ENCODE measurements around the gene PRXL2A. TPM values are rescaled to one million over a fixed set of nuclear protein-coding genes. Genes with fewer than 3 reads are reported as not detected.

The PRXL2A gene
- total RNA-seq, 1 donor from 2014 or later: 29.9 TPM

DNA sequence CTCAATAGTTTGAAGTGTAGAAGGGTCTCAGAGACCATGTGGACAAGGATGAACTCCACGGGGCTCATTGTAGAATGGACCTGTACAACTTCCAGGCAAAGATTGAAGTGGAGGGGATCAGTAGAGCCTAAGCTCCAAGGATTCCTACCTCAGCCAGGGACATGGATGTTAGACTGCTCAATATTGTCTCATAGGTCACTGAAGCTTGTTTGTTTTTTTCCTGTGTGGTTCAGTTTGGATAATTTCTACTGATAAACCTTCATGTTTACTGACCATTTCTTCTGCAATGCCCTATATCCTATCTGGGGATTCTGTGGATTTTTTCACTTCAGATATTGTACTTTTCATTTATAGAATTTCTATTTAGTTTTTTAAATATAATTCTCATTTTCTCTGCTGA lies 42.8 kb upstream of the PRXL2A start:
- H3K9me3 ChIP-seq (ENCODE audit: insufficient read depth, low read depth, low read length): no peaks in the 10 kb centered on the region
- DNase-seq (ENCODE audit: low read depth): no peak

DNA sequence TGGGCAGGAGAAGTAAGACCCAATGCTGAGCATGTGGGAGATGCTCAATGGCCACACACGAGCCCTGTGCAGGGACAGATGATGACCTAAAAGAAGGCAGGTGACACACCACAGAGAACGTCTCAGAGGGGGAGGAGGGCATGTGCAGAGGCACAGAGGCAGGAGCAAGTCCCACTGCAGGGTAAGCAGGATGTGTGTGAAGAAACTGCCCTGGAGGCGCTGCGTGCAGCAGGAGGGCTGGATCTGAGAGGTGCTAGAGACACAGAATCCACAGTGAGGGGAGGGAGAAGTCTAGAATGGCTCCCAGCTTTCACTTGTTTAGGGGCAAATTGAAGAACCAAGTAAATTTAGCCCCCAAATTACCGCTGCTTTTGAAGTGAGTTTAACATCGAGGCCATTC lies 36.9 kb upstream of the PRXL2A start:
- FAIRE-seq (no peak), DNase-seq (ENCODE audit: low read depth) (no peak)
- H3K4me3 ChIP-seq (ENCODE audit: insufficient read depth, low read depth, low read length): no peak overlapping the region
- H3K27ac Mint-ChIP-seq (ENCODE audit: unreplicated experiment): no peak overlapping the region
- no peaks in the 10 kb centered on the region for H3K36me3 Mint-ChIP-seq (ENCODE audit: low read depth, unreplicated experiment)
- peaks cover 7% of the 10 kb centered on the region for H3K27me3 Mint-ChIP-seq (ENCODE audit: low read depth, unreplicated experiment)
- no peaks in the 10 kb centered on the region for H4K20me1 ChIP-seq (ENCODE audit: insufficient read depth, low read length)
- no peaks in the 10 kb centered on the region for H3K9me3 ChIP-seq (ENCODE audit: insufficient read depth, low read depth, low read length)
- no peak overlapping the region for H3K27ac ChIP-seq (ENCODE audit: low read depth, low read length)
- no peak overlapping the region for H3K4me2 ChIP-seq (ENCODE audit: low read length)
- H3K27me3 ChIP-seq (ENCODE audit: insufficient read depth, low read length): no peaks in the 10 kb centered on the region
- H3K36me3 ChIP-seq (ENCODE audit: insufficient read depth, low read length): no peaks in the 10 kb centered on the region
- TF ChIP-seq CTCF (IDR thresholded peaks at IDR 0.05; ENCODE audit: insufficient read depth, low read depth, low read length) (no peak), EZH2 (IDR thresholded peaks at IDR 0.05; ENCODE audit: insufficient read depth, low read length) (no peak)
- no peaks in the 10 kb centered on the region for H3K4me1 ChIP-seq (ENCODE audit: insufficient read depth, low read length)
- H3K4me3 Mint-ChIP-seq (ENCODE audit: unreplicated experiment): no peak overlapping the region
- peaks cover 16% of the 10 kb centered on the region for H3K9me3 Mint-ChIP-seq (ENCODE audit: unreplicated experiment)
- H3K79me2 ChIP-seq (ENCODE audit: insufficient read depth, low read length): no peaks in the 10 kb centered on the region
- H3K9ac ChIP-seq (ENCODE audit: low read length): no peak overlapping the region
- no peak overlapping the region for H2AFZ ChIP-seq (ENCODE audit: low read depth, low read length)
- H3K4me1 Mint-ChIP-seq (ENCODE audit: low read depth, unreplicated experiment): no peaks in the 10 kb centered on the region

More for the DNA sequence above, 42.8 kb upstream of the PRXL2A start:
- Histone ChIP-seq H3K36me3 (ENCODE audit: insufficient read depth, low read length) (no peaks in the 10 kb centered on the region), H3K4me3 (ENCODE audit: insufficient read depth, low read depth, low read length) (no peak overlapping the region), H3K79me2 (ENCODE audit: insufficient read depth, low read length) (no peaks in the 10 kb centered on the region), H2AFZ (ENCODE audit: low read depth, low read length) (no peak overlapping the region), H3K27me3 (ENCODE audit: insufficient read depth, low read length) (no peaks in the 10 kb centered on the region), H3K4me1 (ENCODE audit: insufficient read depth, low read length) (no peaks in the 10 kb centered on the region), H3K9ac (ENCODE audit: low read length) (no peak overlapping the region), H3K4me2 (ENCODE audit: low read length) (no peak overlapping the region), H3K27ac (ENCODE audit: low read depth, low read length) (no peak overlapping the region), H4K20me1 (ENCODE audit: insufficient read depth, low read length) (no peaks in the 10 kb centered on the region)
- peaks cover 6% of the 10 kb centered on the region for H3K27me3 Mint-ChIP-seq (ENCODE audit: low read depth, unreplicated experiment)
- no peak for FAIRE-seq
- no peak overlapping the region for H3K27ac Mint-ChIP-seq (ENCODE audit: unreplicated experiment)
- no peaks in the 10 kb centered on the region for H3K4me1 Mint-ChIP-seq (ENCODE audit: low read depth, unreplicated experiment)
- H3K36me3 Mint-ChIP-seq (ENCODE audit: low read depth, unreplicated experiment): no peaks in the 10 kb centered on the region
- H3K4me3 Mint-ChIP-seq (ENCODE audit: unreplicated experiment): no peak overlapping the region
- H3K9me3 Mint-ChIP-seq (ENCODE audit: unreplicated experiment): peaks cover 20% of the 10 kb centered on the region
- no peak for TF ChIP-seq CTCF (IDR thresholded peaks at IDR 0.05; ENCODE audit: insufficient read depth, low read depth, low read length)
- TF ChIP-seq EZH2 (IDR thresholded peaks at IDR 0.05; ENCODE audit: insufficient read depth, low read length): no peak

- no peak overlapping the region for H3K4me2 ChIP-seq (ENCODE audit: low read length)
- DNase-seq (ENCODE audit: low read depth): no peak
- H3K4me1 ChIP-seq (ENCODE audit: insufficient read depth, low read length): no peaks in the 10 kb centered on the region
- Mint-ChIP-seq H3K9me3 (ENCODE audit: unreplicated experiment) (peaks cover 9% of the 10 kb centered on the region), H3K36me3 (ENCODE audit: low read depth, unreplicated experiment) (no peaks in the 10 kb centered on the region), H3K27ac (ENCODE audit: unreplicated experiment) (no peak overlapping the region), H3K27me3 (ENCODE audit: low read depth, unreplicated experiment) (peaks cover 11% of the 10 kb centered on the region), H3K4me1 (ENCODE audit: low read depth, unreplicated experiment) (no peaks in the 10 kb centered on the region), H3K4me3 (ENCODE audit: unreplicated experiment) (no peak overlapping the region)
- no peak overlapping the region for H3K9ac ChIP-seq (ENCODE audit: low read length)
- H2AFZ ChIP-seq (ENCODE audit: low read depth, low read length): no peak overlapping the region
- H3K9me3 ChIP-seq (ENCODE audit: insufficient read depth, low read depth, low read length): no peaks in the 10 kb centered on the region
- H3K36me3 ChIP-seq (ENCODE audit: insufficient read depth, low read length): no peaks in the 10 kb centered on the region
- no peak overlapping the region for H3K27ac ChIP-seq (ENCODE audit: low read depth, low read length)
- H3K27me3 ChIP-seq (ENCODE audit: insufficient read depth, low read length): peaks cover 2% of the 10 kb centered on the region
- H3K79me2 ChIP-seq (ENCODE audit: insufficient read depth, low read length): no peaks in the 10 kb centered on the region
- H4K20me1 ChIP-seq (ENCODE audit: insufficient read depth, low read length): no peaks in the 10 kb centered on the region
- H3K4me3 ChIP-seq (ENCODE audit: insufficient read depth, low read depth, low read length): no peak overlapping the region
- FAIRE-seq: no peak
- TF ChIP-seq CTCF (IDR thresholded peaks at IDR 0.05; ENCODE audit: insufficient read depth, low read depth, low read length) (no peak), EZH2 (IDR thresholded peaks at IDR 0.05; ENCODE audit: insufficient read depth, low read length) (no peak)
These were observed 35.7 kb upstream of the PRXL2A start for GRCh38 chr10:80372675-80373074.
